Activated CD8-positive, alpha-beta memory T cell treated with anti-CD3 and anti-CD28 coated beads, Interleukin-2, amount 50 U/mL, for 24 hours (primary cell): ENCODE data around the gene ANGPTL2.

Experiments
- DNase-seq: peaks from one replicate; pipeline ENCODE4 v3.0.0-alpha.2; 2020; ENCODE audit errors: extremely low read depth

Gene ANGPTL2

DNA sequence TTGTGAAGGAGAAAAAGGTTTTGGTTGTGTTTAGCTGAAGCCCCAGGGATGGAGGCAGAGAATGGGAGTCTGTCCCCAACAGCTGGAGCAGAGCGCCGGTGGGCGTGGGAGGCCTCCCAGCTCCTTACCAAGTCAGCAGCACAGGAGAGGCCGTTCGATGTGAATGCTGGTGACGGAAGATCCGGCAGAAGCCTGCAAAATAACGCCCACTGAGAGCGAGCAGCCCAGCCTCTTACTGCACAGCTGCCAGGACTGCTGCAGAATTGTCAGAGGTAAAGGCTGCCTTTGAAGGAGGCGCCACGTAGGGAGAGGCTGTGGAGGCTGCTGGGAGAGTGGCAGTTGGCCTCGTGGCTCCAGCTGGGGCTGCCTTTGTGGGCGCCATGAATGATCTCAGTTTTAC is 26.2 kb downstream of the ANGPTL2 start:
- no peak for DNase-seq

DNA sequence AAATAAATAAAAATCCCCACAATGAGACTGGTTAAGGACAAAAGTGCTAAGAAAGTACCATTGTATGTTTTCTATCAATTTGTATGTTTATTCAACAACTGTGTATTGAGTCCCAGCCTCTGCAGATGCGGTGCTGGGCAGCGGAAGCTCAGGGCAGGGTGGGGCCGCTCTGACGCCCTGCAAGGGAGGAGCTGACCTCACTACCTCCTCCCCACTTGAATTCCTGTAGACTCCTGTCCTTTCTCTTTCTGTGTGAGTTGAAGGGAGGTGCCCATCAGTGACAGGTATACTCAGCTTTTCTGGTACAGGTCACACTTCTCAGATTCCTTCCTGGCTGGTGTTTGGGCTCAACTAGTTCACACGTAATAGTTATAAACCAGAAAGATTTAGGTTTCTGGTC is 27.0 kb downstream of the ANGPTL2 start:
- DNase-seq, result no peak

DNA sequence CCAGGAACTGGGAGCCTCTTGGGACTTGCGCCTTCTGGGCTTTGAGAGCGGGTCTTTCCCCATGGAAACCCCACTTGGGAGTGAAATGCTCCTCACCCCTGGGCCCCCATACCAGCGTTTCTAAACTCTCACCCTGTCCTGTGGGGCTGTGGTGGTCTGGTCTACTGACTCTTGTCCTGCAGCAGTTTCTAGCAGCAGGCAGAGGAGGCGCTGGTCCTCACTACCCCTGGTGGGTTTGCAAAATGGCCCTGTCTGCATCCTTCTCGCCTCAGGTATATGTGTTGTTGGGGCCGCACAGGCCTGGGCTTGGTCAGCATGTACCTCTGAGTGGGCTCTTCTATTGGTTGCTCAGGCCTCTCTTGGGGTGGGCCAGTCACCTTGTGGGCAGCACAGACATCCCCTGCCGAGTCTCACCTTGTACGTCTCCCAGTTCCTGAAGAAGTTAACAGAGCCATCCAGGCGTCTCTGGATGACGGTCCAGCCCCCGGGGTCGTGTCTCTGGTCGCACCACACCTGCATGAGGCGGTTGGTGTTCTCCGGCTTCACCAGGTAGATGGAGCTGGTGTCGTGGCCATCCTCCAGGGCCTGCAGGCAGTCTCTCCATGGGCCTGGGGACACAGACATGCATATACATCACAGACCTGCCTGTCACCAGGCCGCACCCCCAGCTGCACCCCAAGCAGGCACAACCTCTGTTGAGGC is 29.0 kb downstream of the ANGPTL2 start:
- DNase-seq, result no peak

- DNase-seq, result no peak
Observed at GRCh38 chr9:127092041-127092608, 30.3 kb downstream of the ANGPTL2 start.

DNA sequence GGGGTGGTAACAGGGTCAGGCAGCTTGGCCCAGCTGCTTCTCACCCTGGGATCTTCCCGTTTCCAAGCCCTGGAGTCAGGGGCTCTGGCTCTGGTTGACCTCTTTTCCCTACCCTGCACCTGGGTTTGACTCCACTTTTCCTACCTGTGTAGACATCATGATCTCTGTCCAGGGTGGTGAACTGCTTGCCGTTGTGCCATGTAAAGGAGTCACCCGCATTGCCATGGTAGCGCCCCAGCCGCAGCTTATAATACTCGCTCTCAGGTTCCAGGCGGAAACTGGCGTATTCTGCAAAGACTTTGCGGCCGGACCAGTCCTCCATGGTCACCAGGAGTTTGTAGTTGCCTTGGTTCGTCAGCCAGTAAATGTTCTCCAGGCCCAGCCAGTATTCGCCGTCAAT is 30.9 kb downstream of the ANGPTL2 start:
- no peak for DNase-seq

GRCh38 chr9:127090341-127090985 is 32.0 kb downstream of the ANGPTL2 start:
- DNase-seq, result no peak

- no peak for DNase-seq
Observed at GRCh38 chr9:127089631-127090081, 32.8 kb downstream of the ANGPTL2 start.

GRCh38 chr9:127088724-127089615 is 33.5 kb downstream of the ANGPTL2 start:
- DNase-seq, result no peak

GRCh38 chr9:127087836-127088235 is 34.6 kb downstream of the ANGPTL2 start:
- DNase-seq, result no peak

DNA sequence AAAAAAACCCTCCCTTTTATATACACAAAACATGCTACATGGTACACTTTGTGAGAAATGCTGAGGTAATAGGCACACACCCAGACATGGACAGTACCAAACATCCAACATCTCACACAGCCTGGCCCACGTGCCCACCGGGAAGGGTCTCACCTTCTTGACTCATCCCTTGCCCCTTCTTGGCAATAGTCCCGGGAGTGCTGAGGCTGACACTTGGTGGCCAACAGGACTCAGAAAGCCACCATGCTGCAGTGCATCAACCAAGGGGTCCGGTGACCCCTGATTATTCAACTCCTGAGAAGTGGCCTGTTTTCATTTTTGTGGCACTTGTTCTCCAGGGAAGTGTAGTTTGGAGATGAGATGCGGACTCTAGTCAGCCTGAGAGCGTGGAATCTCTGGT is 35.0 kb downstream of the ANGPTL2 start:
- no peak for DNase-seq

GRCh38 chr9:127086771-127087170 is 35.7 kb downstream of the ANGPTL2 start:
- DNase-seq, result no peak

- DNase-seq, result no peak
Observed at GRCh38 chr9:127085186-127085585, 37.2 kb downstream of the ANGPTL2 start.

GRCh38 chr9:127084076-127085039 is 38.1 kb downstream of the ANGPTL2 start:
- DNase-seq, result no peak

- no peak for DNase-seq
Observed at GRCh38 chr9:127083138-127083980, 39.1 kb downstream of the ANGPTL2 start.

DNA sequence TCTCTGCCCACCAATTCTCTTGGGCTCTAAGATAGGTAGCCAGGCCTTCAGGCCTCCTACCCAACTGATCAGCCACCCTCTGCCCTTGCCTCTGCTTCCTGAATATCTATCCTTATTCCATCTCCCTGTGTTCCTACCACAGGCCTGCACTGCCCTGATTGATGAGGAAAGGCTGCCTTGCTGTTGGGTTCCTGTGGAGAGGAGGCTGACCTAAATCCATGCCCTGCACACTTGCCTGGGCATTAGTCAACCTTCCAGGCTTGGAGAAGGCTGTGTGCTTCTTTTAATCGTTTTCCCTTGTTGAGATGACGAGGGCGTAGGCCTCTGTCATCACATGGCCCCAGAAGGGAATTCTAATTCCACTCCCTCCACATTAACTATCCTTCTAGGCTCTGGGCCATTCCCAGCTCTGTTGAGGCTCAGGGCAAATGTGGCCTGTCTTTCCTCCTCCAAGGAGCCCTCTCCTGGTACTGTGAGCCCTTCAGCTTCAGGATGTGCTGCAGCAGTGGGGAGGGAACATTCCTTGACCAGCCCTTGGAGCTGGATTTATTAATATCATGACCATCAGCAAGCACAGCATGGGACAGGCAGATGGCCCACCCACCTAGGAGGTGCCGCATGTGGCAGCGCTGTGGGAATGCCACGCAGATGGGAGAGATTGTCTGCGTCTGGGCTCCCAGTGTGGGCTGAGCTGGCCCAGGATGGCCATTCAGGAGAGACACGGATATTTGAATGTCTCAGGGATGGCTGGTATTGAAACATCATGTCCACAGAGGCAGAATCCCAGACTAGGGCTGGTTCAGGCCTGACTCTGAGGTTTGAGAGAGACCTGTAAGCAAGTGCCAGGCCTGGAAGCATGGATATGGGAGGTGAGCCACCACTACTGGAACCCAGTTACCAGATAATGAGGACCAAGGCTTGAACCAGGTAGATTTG is 40.9 kb downstream of the ANGPTL2 start:
- no peak for DNase-seq

DNA sequence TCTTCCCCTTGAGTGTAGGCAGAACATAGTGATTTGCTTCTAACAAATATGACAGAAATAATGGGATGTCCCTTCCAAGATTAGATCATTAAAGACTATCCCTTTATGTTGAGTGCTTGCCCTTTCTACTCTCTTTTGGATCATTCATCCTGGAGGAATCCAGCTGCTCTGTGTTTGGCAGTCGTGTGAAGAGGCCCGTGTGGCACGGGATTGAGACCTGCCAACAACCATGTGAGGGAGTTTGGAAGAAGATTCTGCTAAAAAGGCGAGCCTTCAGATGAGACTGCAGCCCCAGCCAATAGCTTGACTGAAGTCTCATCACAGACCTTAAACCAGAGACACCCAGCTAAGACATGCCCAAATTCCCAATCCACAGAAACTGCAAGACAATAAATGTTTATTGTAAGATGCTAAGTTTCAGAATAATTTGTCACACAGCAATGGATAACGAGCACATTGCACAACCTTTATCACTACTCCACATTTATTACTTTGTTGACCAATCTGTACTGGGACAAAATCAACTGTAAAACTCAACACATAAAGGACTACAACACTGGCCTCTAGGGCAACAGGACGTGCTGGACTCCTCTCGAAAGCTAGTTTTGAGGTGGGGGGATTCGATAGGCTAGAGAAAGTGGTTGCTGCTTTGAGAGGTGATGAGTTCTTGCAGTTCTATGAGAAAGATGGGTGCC is 42.8 kb downstream of the ANGPTL2 start:
- no peak for DNase-seq

DNA sequence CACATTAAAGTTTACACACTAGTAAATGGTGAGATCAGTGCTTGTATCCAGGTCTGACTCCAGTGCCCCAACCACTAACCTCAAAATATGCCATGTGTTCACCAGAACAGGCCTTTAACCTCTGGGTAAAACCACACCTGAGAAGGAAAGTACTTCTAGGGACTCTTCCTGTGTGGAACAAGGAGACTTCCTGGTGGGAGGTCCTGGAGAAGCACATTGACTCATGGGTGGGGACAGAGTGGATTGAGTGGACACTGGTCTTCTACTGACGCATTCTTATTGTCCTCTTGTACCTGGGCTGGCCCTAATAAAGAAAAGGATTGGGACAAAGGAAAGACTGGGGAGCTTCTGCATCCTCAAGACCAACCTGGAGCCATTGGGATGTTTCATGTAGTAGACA is 43.4 kb downstream of the ANGPTL2 start:
- DNase-seq, result no peak

GRCh38 chr9:127078336-127078735 is 44.1 kb downstream of the ANGPTL2 start:
- no peak for DNase-seq

DNA sequence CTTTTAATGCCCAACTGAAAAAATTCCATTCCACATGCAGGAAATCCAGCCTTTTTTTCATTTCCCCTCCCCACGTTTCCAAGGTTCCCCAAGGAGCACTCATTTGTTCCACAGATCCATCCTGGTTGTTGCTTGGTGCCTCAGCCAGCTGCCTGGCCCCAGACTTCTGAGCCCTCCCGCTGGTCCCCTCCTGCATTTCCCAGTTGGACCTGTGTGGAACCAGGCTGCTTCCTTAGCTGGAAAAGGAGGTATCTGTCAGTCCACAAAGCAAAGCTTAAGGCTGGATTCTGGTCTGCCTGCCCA is 44.8 kb downstream of the ANGPTL2 start:
- no peak for DNase-seq
